GM12878 (cell line): ENCODE results near the gene NCBP2. TPM values are rescaled to one million over a fixed set of nuclear protein-coding genes. Genes with fewer than 3 reads are reported as not detected.

Experiments used
- BRCA1 ChIP-seq: IDR thresholded peaks from 2 replicates; pipeline ENCODE4 v1.6.1; 2011; ENCODE audit warnings: low read depth, low read length, improper control_type of control experiment
- CBX5 ChIP-seq: sonication (generic); IDR thresholded peaks from 2 replicates; pipeline ENCODE4 v1.6.1; 2016; ENCODE audit warnings: low read depth, moderate library complexity, mild to moderate bottlenecking, inconsistent platforms
- ELK1 ChIP-seq: IDR thresholded peaks from 2 replicates; pipeline ENCODE4 v1.6.1; 2012; ENCODE audit warnings: low read depth, low read length, improper control_type of control experiment
- EP300 ChIP-seq, 2 experiments: fragments of 150-350 bp in 1 of 2; IDR thresholded peaks; 2 replicates each; pipeline ENCODE4 v1.6.1; 2011 to 2012; ENCODE audit warnings: low read depth in 2 of 2, low read length in 2 of 2, borderline replicate concordance in 1 of 2, improper control_type of control experiment in 1 of 2, inconsistent platforms in 1 of 2; ENCODE audit not compliant: control insufficient read depth in 1 of 2
- ETV6 ChIP-seq, 2 experiments: fragments of 450-650 bp in 1 of 2; IDR thresholded peaks in 1 of 2; conservative IDR thresholded peaks in 1 of 2; 2 replicates each; pipeline ENCODE4 v1.6.1; 2014; ENCODE audit warnings: antibody characterized with exemption in 1 of 2, borderline replicate concordance in 1 of 2, low read depth in 1 of 2, mild to moderate bottlenecking in 1 of 2, moderate library complexity in 1 of 2
- HDAC6 ChIP-seq: fragments of 200-600 bp; sonication (generic); IDR thresholded peaks from one replicate; pipeline ENCODE4 v1.8.0; 2017; ENCODE audit warnings: antibody characterized with exemption; ENCODE audit not compliant: unreplicated experiment
- IKZF2 ChIP-seq, 2 experiments: fragments of 450-650 bp; IDR thresholded peaks; 2 replicates each; pipeline ENCODE4 v1.6.1; 2017; ENCODE audit warnings: mild to moderate bottlenecking in 2 of 2, moderate library complexity in 2 of 2
- KDM1A ChIP-seq: fragments of 200-600 bp; sonication (generic); IDR thresholded peaks from 2 replicates; pipeline ENCODE4 v1.6.1; 2016; ENCODE audit warnings: borderline replicate concordance
- LARP7 ChIP-seq: fragments of 450-650 bp; IDR thresholded peaks from 2 replicates; pipeline ENCODE4 v1.6.1; 2017; ENCODE audit warnings: mild to moderate bottlenecking
- NBN ChIP-seq: fragments of 450-650 bp; IDR thresholded peaks from 2 replicates; pipeline ENCODE4 v1.6.1; 2016
- NFIC ChIP-seq: IDR thresholded peaks from 2 replicates; pipeline ENCODE4 v1.6.1; 2012; ENCODE audit warnings: low read depth, mild to moderate bottlenecking, inconsistent platforms, low read length, moderate library complexity
- NFXL1 ChIP-seq: fragments of 450-650 bp; IDR thresholded peaks from 2 replicates; pipeline ENCODE4 v1.6.1; 2017; ENCODE audit warnings: antibody characterized with exemption, mild to moderate bottlenecking, borderline replicate concordance
- NR2C2 ChIP-seq: IDR thresholded peaks from 2 replicates; pipeline ENCODE4 v1.6.1; 2011; ENCODE audit warnings: borderline replicate concordance, low read depth; ENCODE audit not compliant: control insufficient read depth, insufficient read length
- RFX5 ChIP-seq: IDR thresholded peaks from 2 replicates; pipeline ENCODE4 v1.6.1; 2011; ENCODE audit warnings: low read depth, low read length, improper control_type of control experiment
- SMC3 ChIP-seq: IDR thresholded peaks from 2 replicates; pipeline ENCODE4 v1.6.1; 2011; ENCODE audit warnings: low read length, improper control_type of control experiment, borderline replicate concordance
- SREBF2 ChIP-seq: IDR thresholded peaks from 2 replicates; pipeline ENCODE4 v1.6.1; 2012; ENCODE audit warnings: mild to moderate bottlenecking, low read length
- WRNIP1 ChIP-seq: IDR thresholded peaks from 2 replicates; pipeline ENCODE4 v1.6.1; 2011; ENCODE audit warnings: low read depth, low read length, improper control_type of control experiment, borderline replicate concordance
- ZNF384 ChIP-seq: IDR thresholded peaks from 2 replicates; pipeline ENCODE4 v1.6.1; 2012; ENCODE audit warnings: low read depth, mild to moderate bottlenecking, low read length, improper control_type of control experiment, borderline replicate concordance
- polyA plus RNA-seq, 11 experiments: library from polyadenylated mRNA; depleted of rRNA in 4 of 11; unstranded in 6 of 11; stranded (reverse) in 5 of 11; fragments of >200 nt; fragmentation: Nextera tagmentation in 4 of 11; fragmentation: Illumina TruSeq in 1 of 11; extraction: Ambion mirVana in 4 of 11; extraction: Trizol in 1 of 11; gene quantifications; 1 replicate in 1 of 11; 2 replicates in 10 of 11; pipeline versions ENCODE4 v1.2.1 to v1.2.3, GENCODE V29; 2011 to 2016; ENCODE audit warnings: inconsistent platforms in 2 of 11, missing spikeins in 2 of 11, low read depth in 1 of 11
- total RNA-seq, 4 experiments: library from RNA; depleted of rRNA in 3 of 4; stranded (reverse); fragments of >200 nt in 3 of 4; fragmentation: Illumina TruSeq in 1 of 4; extraction: Trizol in 1 of 4; gene quantifications; 2 replicates each; pipeline versions ENCODE4 v1.2.1 to v1.2.3, GENCODE V29; 2013 to 2021

The NCBP2 gene
- total and polyA plus RNA-seq, 10 of the 15 experiments (the other 5 are each of a cell fraction or from before 2014, with no cell fraction given), result 59.6 to 136 (median 96.4) TPM

GRCh38 chr3:196932600-196932999 is 9.7 kb downstream of the NCBP2 start (continued):
- TF ChIP-seq SMC3 (no peak), WRNIP1 (no peak), LARP7 (no peak), BRCA1 (no peak), HDAC6 (no peak), NR2C2 (no peak), ETV6 (conservative IDR thresholded peaks at IDR 0.05 in 1 of 2, IDR thresholded peaks at IDR 0.05 in 1 of 2; ENCODE audit: borderline replicate concordance in 1 of 2, low read depth in 1 of 2) (no peak), RFX5 (no peak), ELK1 (no peak), KDM1A (no peak), IKZF2 (IDR thresholded peaks at IDR 0.05) (peak in 1 of 2 experiments; percentile 13; a peak in 1 of 4 replicates), NFXL1 (no peak), EP300 (IDR thresholded peaks at IDR 0.05; ENCODE audit: borderline replicate concordance in 1 of 2, control insufficient read depth in 1 of 2, low read depth in 2 of 2, low read length in 2 of 2) (no peak), ZNF384 (peak; percentile 96), SREBF2 (no peak), CBX5 (no peak), NBN (no peak), NFIC (no peak)
